ENCODE measurements around the gene LBR.

- TF ChIP-seq CTCF (conservative IDR thresholded peaks at IDR 0.05; ENCODE audit: low read depth in 2 of 2) (no peak), EZH2 (IDR thresholded peaks at IDR 0.05; ENCODE audit: low read depth, unreplicated experiment) (no peak), POLR2AphosphoS5 (IDR thresholded peaks at IDR 0.05; ENCODE audit: low read depth) (no peak), ZNF331 (CRISPR knock-in tag; IDR thresholded peaks at IDR 0.05; ENCODE audit: low read depth) (no peak), STAT1 (IDR thresholded peaks at IDR 0.05; ENCODE audit: unreplicated experiment) (no peak), NANOG (IDR thresholded peaks at IDR 0.05; ENCODE audit: borderline replicate concordance) (no peak), EZH2phosphoT487 (IDR thresholded peaks at IDR 0.05; ENCODE audit: unreplicated experiment) (no peak), REST (IDR thresholded peaks at IDR 0.05; ENCODE audit: unreplicated experiment) (no peak), CREB1 (CRISPR knock-in tag; IDR thresholded peaks at IDR 0.05; ENCODE audit: low read depth) (no peak), JUNB (IDR thresholded peaks at IDR 0.05; ENCODE audit: unreplicated experiment) (no peak), ZNF114 (CRISPR knock-in tag; IDR thresholded peaks at IDR 0.05) (no peak), ETS1 (IDR thresholded peaks at IDR 0.05) (no peak), ZNF462 (CRISPR knock-in tag; IDR thresholded peaks at IDR 0.05) (no peak)
These were observed 15.5 kb downstream of the LBR start for GRCh38 chr1:225412321-225412720.

All from GM23338 (cell line).